ENCODE results near the gene OPCML. TPM values are rescaled to one million over a fixed set of nuclear protein-coding genes. Genes with fewer than 3 reads are reported as not detected.

OPCML gene
- total and polyA plus RNA-seq, 2 experiments from 2014 or later, result 1.2 to 4.4 TPM

GRCh38 chr11:133553885-133554740 is 21.8 kb upstream of the OPCML start (continued):
- TF ChIP-seq, protein P1, sequence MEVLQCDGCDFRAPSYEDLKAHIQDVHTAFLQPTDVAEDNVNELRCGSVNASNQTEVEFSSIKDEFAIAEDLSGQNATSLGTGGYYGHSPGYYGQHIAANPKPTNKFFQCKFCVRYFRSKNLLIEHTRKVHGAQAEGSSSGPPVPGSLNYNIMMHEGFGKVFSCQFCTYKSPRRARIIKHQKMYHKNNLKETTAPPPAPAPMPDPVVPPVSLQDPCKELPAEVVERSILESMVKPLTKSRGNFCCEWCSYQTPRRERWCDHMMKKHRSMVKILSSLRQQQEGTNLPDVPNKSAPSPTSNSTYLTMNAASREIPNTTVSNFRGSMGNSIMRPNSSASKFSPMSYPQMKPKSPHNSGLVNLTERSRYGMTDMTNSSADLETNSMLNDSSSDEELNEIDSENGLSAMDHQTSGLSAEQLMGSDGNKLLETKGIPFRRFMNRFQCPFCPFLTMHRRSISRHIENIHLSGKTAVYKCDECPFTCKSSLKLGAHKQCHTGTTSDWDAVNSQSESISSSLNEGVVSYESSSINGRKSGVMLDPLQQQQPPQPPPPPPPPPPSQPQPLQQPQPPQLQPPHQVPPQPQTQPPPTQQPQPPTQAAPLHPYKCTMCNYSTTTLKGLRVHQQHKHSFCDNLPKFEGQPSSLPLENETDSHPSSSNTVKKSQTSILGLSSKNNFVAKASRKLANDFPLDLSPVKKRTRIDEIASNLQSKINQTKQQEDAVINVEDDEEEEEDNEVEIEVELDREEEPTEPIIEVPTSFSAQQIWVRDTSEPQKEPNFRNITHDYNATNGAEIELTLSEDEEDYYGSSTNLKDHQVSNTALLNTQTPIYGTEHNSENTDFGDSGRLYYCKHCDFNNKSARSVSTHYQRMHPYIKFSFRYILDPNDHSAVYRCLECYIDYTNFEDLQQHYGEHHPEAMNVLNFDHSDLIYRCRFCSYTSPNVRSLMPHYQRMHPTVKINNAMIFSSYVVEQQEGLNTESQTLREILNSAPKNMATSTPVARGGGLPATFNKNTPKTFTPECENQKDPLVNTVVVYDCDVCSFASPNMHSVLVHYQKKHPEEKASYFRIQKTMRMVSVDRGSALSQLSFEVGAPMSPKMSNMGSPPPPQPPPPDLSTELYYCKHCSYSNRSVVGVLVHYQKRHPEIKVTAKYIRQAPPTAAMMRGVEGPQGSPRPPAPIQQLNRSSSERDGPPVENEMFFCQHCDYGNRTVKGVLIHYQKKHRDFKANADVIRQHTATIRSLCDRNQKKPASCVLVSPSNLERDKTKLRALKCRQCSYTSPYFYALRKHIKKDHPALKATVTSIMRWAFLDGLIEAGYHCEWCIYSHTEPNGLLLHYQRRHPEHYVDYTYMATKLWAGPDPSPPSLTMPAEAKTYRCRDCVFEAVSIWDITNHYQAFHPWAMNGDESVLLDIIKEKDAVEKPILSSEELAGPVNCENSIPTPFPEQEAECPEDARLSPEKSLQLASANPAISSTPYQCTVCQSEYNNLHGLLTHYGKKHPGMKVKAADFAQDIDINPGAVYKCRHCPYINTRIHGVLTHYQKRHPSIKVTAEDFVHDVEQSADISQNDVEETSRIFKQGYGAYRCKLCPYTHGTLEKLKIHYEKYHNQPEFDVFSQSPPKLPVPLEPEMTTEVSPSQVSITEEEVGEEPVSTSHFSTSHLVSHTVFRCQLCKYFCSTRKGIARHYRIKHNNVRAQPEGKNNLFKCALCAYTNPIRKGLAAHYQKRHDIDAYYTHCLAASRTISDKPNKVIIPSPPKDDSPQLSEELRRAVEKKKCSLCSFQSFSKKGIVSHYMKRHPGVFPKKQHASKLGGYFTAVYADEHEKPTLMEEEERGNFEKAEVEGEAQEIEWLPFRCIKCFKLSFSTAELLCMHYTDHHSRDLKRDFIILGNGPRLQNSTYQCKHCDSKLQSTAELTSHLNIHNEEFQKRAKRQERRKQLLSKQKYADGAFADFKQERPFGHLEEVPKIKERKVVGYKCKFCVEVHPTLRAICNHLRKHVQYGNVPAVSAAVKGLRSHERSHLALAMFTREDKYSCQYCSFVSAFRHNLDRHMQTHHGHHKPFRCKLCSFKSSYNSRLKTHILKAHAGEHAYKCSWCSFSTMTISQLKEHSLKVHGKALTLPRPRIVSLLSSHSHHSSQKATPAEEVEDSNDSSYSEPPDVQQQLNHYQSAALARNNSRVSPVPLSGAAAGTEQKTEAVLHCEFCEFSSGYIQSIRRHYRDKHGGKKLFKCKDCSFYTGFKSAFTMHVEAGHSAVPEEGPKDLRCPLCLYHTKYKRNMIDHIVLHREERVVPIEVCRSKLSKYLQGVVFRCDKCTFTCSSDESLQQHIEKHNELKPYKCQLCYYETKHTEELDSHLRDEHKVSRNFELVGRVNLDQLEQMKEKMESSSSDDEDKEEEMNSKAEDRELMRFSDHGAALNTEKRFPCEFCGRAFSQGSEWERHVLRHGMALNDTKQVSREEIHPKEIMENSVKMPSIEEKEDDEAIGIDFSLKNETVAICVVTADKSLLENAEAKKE (CRISPR knock-in tag; IDR thresholded peaks at IDR 0.05), result no peak
- TF ChIP-seq EZH2 (IDR thresholded peaks at IDR 0.05; ENCODE audit: low read depth, unreplicated experiment) (no peak), ZNF331 (CRISPR knock-in tag; IDR thresholded peaks at IDR 0.05; ENCODE audit: low read depth) (no peak), ZNF114 (CRISPR knock-in tag; IDR thresholded peaks at IDR 0.05) (no peak), EZH2phosphoT487 (IDR thresholded peaks at IDR 0.05; ENCODE audit: unreplicated experiment) (no peak), CREB1 (CRISPR knock-in tag; IDR thresholded peaks at IDR 0.05; ENCODE audit: low read depth) (no peak)
- TF ChIP-seq, protein P2, sequence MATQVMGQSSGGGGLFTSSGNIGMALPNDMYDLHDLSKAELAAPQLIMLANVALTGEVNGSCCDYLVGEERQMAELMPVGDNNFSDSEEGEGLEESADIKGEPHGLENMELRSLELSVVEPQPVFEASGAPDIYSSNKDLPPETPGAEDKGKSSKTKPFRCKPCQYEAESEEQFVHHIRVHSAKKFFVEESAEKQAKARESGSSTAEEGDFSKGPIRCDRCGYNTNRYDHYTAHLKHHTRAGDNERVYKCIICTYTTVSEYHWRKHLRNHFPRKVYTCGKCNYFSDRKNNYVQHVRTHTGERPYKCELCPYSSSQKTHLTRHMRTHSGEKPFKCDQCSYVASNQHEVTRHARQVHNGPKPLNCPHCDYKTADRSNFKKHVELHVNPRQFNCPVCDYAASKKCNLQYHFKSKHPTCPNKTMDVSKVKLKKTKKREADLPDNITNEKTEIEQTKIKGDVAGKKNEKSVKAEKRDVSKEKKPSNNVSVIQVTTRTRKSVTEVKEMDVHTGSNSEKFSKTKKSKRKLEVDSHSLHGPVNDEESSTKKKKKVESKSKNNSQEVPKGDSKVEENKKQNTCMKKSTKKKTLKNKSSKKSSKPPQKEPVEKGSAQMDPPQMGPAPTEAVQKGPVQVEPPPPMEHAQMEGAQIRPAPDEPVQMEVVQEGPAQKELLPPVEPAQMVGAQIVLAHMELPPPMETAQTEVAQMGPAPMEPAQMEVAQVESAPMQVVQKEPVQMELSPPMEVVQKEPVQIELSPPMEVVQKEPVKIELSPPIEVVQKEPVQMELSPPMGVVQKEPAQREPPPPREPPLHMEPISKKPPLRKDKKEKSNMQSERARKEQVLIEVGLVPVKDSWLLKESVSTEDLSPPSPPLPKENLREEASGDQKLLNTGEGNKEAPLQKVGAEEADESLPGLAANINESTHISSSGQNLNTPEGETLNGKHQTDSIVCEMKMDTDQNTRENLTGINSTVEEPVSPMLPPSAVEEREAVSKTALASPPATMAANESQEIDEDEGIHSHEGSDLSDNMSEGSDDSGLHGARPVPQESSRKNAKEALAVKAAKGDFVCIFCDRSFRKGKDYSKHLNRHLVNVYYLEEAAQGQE (IDR thresholded peaks at IDR 0.05; ENCODE audit: unreplicated experiment), result no peak

All from GM23338 (cell line).